H1 (cell line): Measurements from ENCODE around the gene USP1. TPM values are rescaled to one million over a fixed set of nuclear protein-coding genes. Genes with fewer than 3 reads are reported as not detected.

ENCODE experiments used
- CTCF ChIA-PET: fragments of 300-600 bp; sonication (Branson Sonifier 250); formaldehyde crosslinking; loops from one replicate; lab custom pipeline; 2021; ENCODE audit not compliant: partially characterized antibody; lab: Charles Lee
- POLR2A ChIA-PET: fragments of 300-600 bp; sonication (Branson Sonifier 250); formaldehyde crosslinking; loops from one replicate; lab custom pipeline; 2021; ENCODE audit warnings: inconsistent platforms; ENCODE audit not compliant: partially characterized antibody; lab: Charles Lee
- DNase-seq, 2 experiments: peaks; one replicate each; pipeline versions ENCODE4 v3.0.0 to v3.0.0-alpha.2; 2010 to 2022; ENCODE audit warnings: low spot score in 2 of 2, low read depth in 1 of 2, mixed read lengths in 1 of 2
- FAIRE-seq: peaks from 2 replicates; lab custom pipeline; 2011; peaks lifted over from hg19 to GRCh38; lab: Jason Lieb, UNC
- H2AFZ ChIP-seq: 2 replicates; pipeline ENCODE4 v1.8.1; 2012; ENCODE audit warnings: low read length, inconsistent platforms
- H2AK5ac ChIP-seq: 2 replicates; pipeline ENCODE4 v1.6.1; 2013; ENCODE audit warnings: low read depth, low read length
- H2BK120ac ChIP-seq: replicated peaks from 2 replicates; pipeline ENCODE3; 2013; ENCODE audit warnings: low read depth, low read length, inconsistent platforms
- H2BK12ac ChIP-seq: 2 replicates; pipeline ENCODE4 v1.6.1; 2013; ENCODE audit warnings: low read depth, low read length
- H2BK15ac ChIP-seq: 2 replicates; pipeline ENCODE4 v1.6.1; 2013; ENCODE audit warnings: low read length
- H2BK20ac ChIP-seq: 2 replicates; pipeline ENCODE4 v1.6.1; 2013; ENCODE audit warnings: low read length
- H2BK5ac ChIP-seq: 2 replicates; pipeline ENCODE4 v1.6.1; 2013; ENCODE audit warnings: low read depth, low read length
- H3K14ac ChIP-seq: 2 replicates; pipeline ENCODE4 v1.6.1; 2013; ENCODE audit warnings: inconsistent platforms; ENCODE audit not compliant: insufficient read length
- H3K18ac ChIP-seq: 2 replicates; pipeline ENCODE4 v1.6.1; 2013; ENCODE audit warnings: low read length; ENCODE audit errors: extremely low read depth
- H3K23ac ChIP-seq: 2 replicates; pipeline ENCODE4 v1.6.1; 2013; ENCODE audit warnings: inconsistent platforms; ENCODE audit not compliant: insufficient read length
- H3K23me2 ChIP-seq: 2 replicates; pipeline ENCODE4 v1.6.1; 2013; ENCODE audit warnings: low read depth, low read length
- H3K27ac ChIP-seq: 2 replicates; pipeline ENCODE4 v1.6.1; 2011; ENCODE audit warnings: low read depth, low read length, inconsistent platforms
- H3K27me3 ChIP-seq, 4 experiments: replicated peaks in 1 of 4; 1 replicate in 1 of 4; 2 replicates in 3 of 4; pipeline versions ENCODE4 v1.6.1 to v1.8.1; 2011 to 2013; ENCODE audit warnings: low read length in 3 of 4, mild to moderate bottlenecking in 3 of 4, inconsistent platforms in 2 of 4, mixed read lengths in 2 of 4, moderate library complexity in 1 of 4; ENCODE audit not compliant: control insufficient read depth in 3 of 4, insufficient read depth in 3 of 4; ENCODE audit errors: extremely low read depth in 1 of 4
- H3K36me3 ChIP-seq, 4 experiments: 2 replicates each; pipeline versions ENCODE4 v1.6.1 to v1.8.1; 2011 to 2013; ENCODE audit warnings: mild to moderate bottlenecking in 4 of 4, low read length in 3 of 4, moderate library complexity in 2 of 4, control low read depth in 1 of 4, inconsistent platforms in 1 of 4; ENCODE audit not compliant: insufficient read depth in 4 of 4, control insufficient read depth in 2 of 4
- H3K4ac ChIP-seq: replicated peaks from 2 replicates; pipeline ENCODE3; 2013; ENCODE audit warnings: low read length, low read depth, mixed read lengths, inconsistent platforms; ENCODE audit not compliant: insufficient read length
- H3K4me1 ChIP-seq, 4 experiments: replicated peaks in 1 of 4; 1 replicate in 1 of 4; 2 replicates in 3 of 4; pipeline versions ENCODE4 v1.6.1 to v1.8.1; 2011 to 2013; ENCODE audit warnings: low read length in 3 of 4, inconsistent platforms in 2 of 4, mixed read lengths in 1 of 4; ENCODE audit not compliant: insufficient read depth in 4 of 4, control insufficient read depth in 3 of 4
- H3K4me2 ChIP-seq, 2 experiments: 2 replicates each; pipeline versions ENCODE4 v1.6.1 to v1.8.1; 2011 to 2013; ENCODE audit warnings: low read depth in 2 of 2, low read length in 2 of 2, control low read depth in 1 of 2, inconsistent platforms in 1 of 2, mild to moderate bottlenecking in 1 of 2; ENCODE audit not compliant: insufficient read depth in 1 of 2
- H3K4me3 ChIP-seq, 4 experiments: fragments of 200-600, 300-600 bp in 1 of 4; sonication (generic), shearing (Covaris generic), sonication (Bioruptor Twin) in 1 of 4; 2 replicates each; pipeline versions ENCODE4 v1.5.1 to v1.8.1; 2011 to 2016; ENCODE audit warnings: low read length in 4 of 4, low read depth in 3 of 4, control low read depth in 2 of 4, inconsistent platforms in 2 of 4, mild to moderate bottlenecking in 2 of 4, mixed read lengths in 1 of 4, moderate library complexity in 1 of 4; ENCODE audit not compliant: insufficient read depth in 2 of 4; ENCODE audit errors: extremely low read depth in 1 of 4
- H3K56ac ChIP-seq: replicated peaks from 2 replicates; pipeline ENCODE3; 2013; ENCODE audit warnings: low read depth, mild to moderate bottlenecking, mixed read lengths, low read length, inconsistent platforms; ENCODE audit not compliant: insufficient read length
- H3K79me1 ChIP-seq: 2 replicates; pipeline ENCODE4 v1.6.1; 2013; ENCODE audit warnings: low read depth, low read length, control low read depth
- H3K79me2 ChIP-seq, 2 experiments: 2 replicates each; pipeline versions ENCODE4 v1.6.1 to v1.8.1; 2012 to 2013; ENCODE audit warnings: low read length in 2 of 2, mild to moderate bottlenecking in 2 of 2, inconsistent platforms in 1 of 2; ENCODE audit not compliant: insufficient read depth in 2 of 2, control insufficient read depth in 1 of 2
- H3K9ac ChIP-seq, 4 experiments: replicated peaks in 1 of 4; 1 replicate in 1 of 4; 2 replicates in 3 of 4; pipeline versions ENCODE4 v1.6.1 to v1.8.1; 2011 to 2013; ENCODE audit warnings: low read depth in 3 of 4, low read length in 3 of 4, control low read depth in 2 of 4, mild to moderate bottlenecking in 2 of 4, moderate library complexity in 2 of 4, inconsistent platforms in 1 of 4; ENCODE audit errors: extremely low read depth in 1 of 4
- H3K9me3 ChIP-seq, 2 experiments: 2 replicates each; pipeline versions ENCODE4 v1.6.1 to v1.8.1; 2012 to 2013; ENCODE audit warnings: mild to moderate bottlenecking in 2 of 2, moderate library complexity in 2 of 2, control low read depth in 1 of 2, inconsistent platforms in 1 of 2, low read depth in 1 of 2, low read length in 1 of 2, mixed read lengths in 1 of 2; ENCODE audit not compliant: insufficient read depth in 2 of 2
- H4K20me1 ChIP-seq, 2 experiments: replicated peaks in 1 of 2; 2 replicates each; pipeline versions ENCODE3 to v1.8.1; 2011 to 2013; ENCODE audit warnings: inconsistent platforms in 2 of 2, low read length in 2 of 2, mild to moderate bottlenecking in 1 of 2; ENCODE audit not compliant: insufficient read depth in 2 of 2, control insufficient read depth in 1 of 2
- H4K5ac ChIP-seq: 2 replicates; pipeline ENCODE4 v1.6.1; 2013; ENCODE audit warnings: low read length, low read depth, mixed read lengths, inconsistent platforms; ENCODE audit not compliant: insufficient read length
- H4K8ac ChIP-seq: 2 replicates; pipeline ENCODE4 v1.8.0; 2013; ENCODE audit warnings: mild to moderate bottlenecking, moderate library complexity, low read length, inconsistent platforms; ENCODE audit not compliant: insufficient read depth; ENCODE audit errors: extremely low read depth
- H4K91ac ChIP-seq: replicated peaks from 2 replicates; pipeline ENCODE3; 2013; ENCODE audit warnings: low read length, mixed read lengths, inconsistent platforms; ENCODE audit not compliant: insufficient read length
- ASH2L ChIP-seq: fragments of 200-600, 300-600 bp; sonication (generic); IDR thresholded peaks from one replicate; pipeline ENCODE4 v1.7.1; 2017; ENCODE audit warnings: low read length
- CTCF ChIP-seq, 3 experiments: IDR thresholded peaks; 1 replicate in 2 of 3; 2 replicates in 1 of 3; pipeline versions ENCODE4 v1.5.1 to v1.6.1; 2011; ENCODE audit warnings: low read length in 3 of 3, mild to moderate bottlenecking in 3 of 3, inconsistent platforms in 2 of 3, low read depth in 1 of 3, moderate library complexity in 1 of 3; ENCODE audit not compliant: insufficient read depth in 1 of 3; ENCODE audit errors: control extremely low read depth in 1 of 3
- WGBS, 2 experiments: shearing (Covaris generic) in 1 of 2; methylation state at CpG; one replicate each; pipeline versions ENCODE4 v1.1.6 to v1.1.7; 2013 to 2015; ENCODE audit warnings: low lambda C conversion rate in 2 of 2, mixed read lengths in 2 of 2, inconsistent platforms in 1 of 2, low coverage in 1 of 2, missing lambda C conversion rate in 1 of 2; ENCODE audit not compliant: insufficient replicate concordance in 2 of 2, insufficient coverage in 1 of 2, insufficient read length in 1 of 2; ENCODE audit errors: extremely low coverage in 1 of 2, missing lambda C conversion rate in 1 of 2; 5-methylcytosine and 5-hydroxymethylcytosine counted together
- polyA plus RNA-seq, 7 experiments: library from polyadenylated mRNA; depleted of rRNA in 3 of 7; stranded (reverse) in 5 of 7; unstranded in 2 of 7; fragments of >200 nt in 5 of 7; fragments of 200-250 nt in 2 of 7; gene quantifications; 1 replicate in 5 of 7; 2 replicates in 1 of 7; 4 replicates in 1 of 7; pipeline versions ENCODE4 v1.2.1 to v1.2.3, GENCODE V29; 2011 to 2013; ENCODE audit warnings: missing spikeins in 2 of 7, mixed read lengths in 2 of 7
- total RNA-seq: library from RNA; stranded (reverse); fragmentation: NEBNext Ultra II Directional; extraction: Animal tissue kit (Norgen Biotek cat#: 25700); gene quantifications from 2 replicates; pipeline ENCODE4 v1.2.1, GENCODE V29; 2021

Gene USP1
- total and polyA plus RNA-seq, 2 of the 8 experiments (the other 6 are each of a cell fraction or from before 2014, with no cell fraction given): 9.1 to 49.6 TPM

GRCh38 chr1:62394646-62395045 lies 42.2 kb upstream of the USP1 start:
- H4K5ac ChIP-seq: no peak overlapping the region
- H3K79me2 ChIP-seq: no peaks in the 10 kb centered on the region
- ChIA-PET CTCF (interaction anchor here (1.0 to 10.0 kb wide), 6 partner anchors 9 to 219 kb away, joined by 3 to 191 read pairs (median 5); no protein-coding TSS in a partner anchor), POLR2A (interaction anchor here (1.3 kb wide), 2 partner anchors 182 to 186 kb away, joined by 4 read pairs; no protein-coding TSS in a partner anchor)
- H3K56ac ChIP-seq: no peak overlapping the region
- no peaks in the 10 kb centered on the region for H3K36me3 ChIP-seq
- no peaks in the 10 kb centered on the region for H3K23me2 ChIP-seq
- H4K91ac ChIP-seq: no peak overlapping the region
- H2BK120ac ChIP-seq: no peak overlapping the region
- TF ChIP-seq ASH2L (no peak), CTCF (IDR thresholded peaks at IDR 0.05; ENCODE audit: control extremely low read depth in 1 of 3, insufficient read depth in 1 of 3, low read depth in 1 of 3, low read length in 3 of 3) (peak in 1 of 3 experiments; percentile 1; a peak in 1 of 4 replicates)
- no peak overlapping the region for H4K8ac ChIP-seq
- no peak overlapping the region for H2AFZ ChIP-seq
- H2AK5ac ChIP-seq: no peak overlapping the region
- no peak overlapping the region for H2BK12ac ChIP-seq
- no peak overlapping the region for H3K4me3 ChIP-seq
- peaks cover 0 to 5% (median 2%) of the 10 kb centered on the region in 4 experiments; a peak in 2 of 7 replicates for H3K4me1 ChIP-seq
- no peak overlapping the region for H3K4me2 ChIP-seq
- WGBS, 2 experiments: 94% methylated on average over 8 of the region's 8 CpGs; no CpG with 5 or more reads in 1 of the 2 experiments
- no peak overlapping the region for H3K27ac ChIP-seq
- no peak overlapping the region for H2BK15ac ChIP-seq
- no peak overlapping the region for H3K18ac ChIP-seq
- H2BK20ac ChIP-seq: no peak overlapping the region
- H3K4ac ChIP-seq: no peak overlapping the region
- FAIRE-seq (no peak), DNase-seq (no peak)
- no peaks in the 10 kb centered on the region for H4K20me1 ChIP-seq
- no peak overlapping the region for H2BK5ac ChIP-seq
- no peaks in the 10 kb centered on the region for H3K27me3 ChIP-seq
- no peak overlapping the region for H3K14ac ChIP-seq
- no peaks in the 10 kb centered on the region for H3K79me1 ChIP-seq
- no peaks in the 10 kb centered on the region for H3K9me3 ChIP-seq
- H3K23ac ChIP-seq: no peak overlapping the region
- H3K9ac ChIP-seq: no peak overlapping the region
